Measurements from ENCODE around the gene PDCD1.

PDCD1 gene

GRCh38 chr2:241874277-241874925 lies 15.7 kb upstream of the PDCD1 start:
- Histone ChIP-seq H3K27me3 (replicated peaks; ENCODE audit: control insufficient read depth, insufficient read depth, low read length) (no peaks in the 10 kb centered on the region), H3K4me3 (replicated peaks; ENCODE audit: low read depth, low read length) (no peak overlapping the region), H3K36me3 (ENCODE audit: control insufficient read depth, insufficient read depth, low read length) (no peaks in the 10 kb centered on the region)
- DNase-seq (ENCODE audit: extremely low read depth, insufficient read length) = no peak
- no peak for TF ChIP-seq CTCF (IDR thresholded peaks at IDR 0.05; ENCODE audit: insufficient read depth, low read length, poor library complexity, severe bottlenecking)

GRCh38 chr2:241873803-241874110 lies 15.1 kb upstream of the PDCD1 start:
- Histone ChIP-seq H3K36me3 (ENCODE audit: control insufficient read depth, insufficient read depth, low read length) (no peaks in the 10 kb centered on the region), H3K27me3 (replicated peaks; ENCODE audit: control insufficient read depth, insufficient read depth, low read length) (no peaks in the 10 kb centered on the region), H3K4me3 (replicated peaks; ENCODE audit: low read depth, low read length) (no peak overlapping the region)
- DNase-seq (ENCODE audit: extremely low read depth, insufficient read length) = no peak
- TF ChIP-seq CTCF (IDR thresholded peaks at IDR 0.05; ENCODE audit: insufficient read depth, low read length, poor library complexity, severe bottlenecking) = no peak

GRCh38 chr2:241873081-241873802 lies 14.5 kb upstream of the PDCD1 start:
- TF ChIP-seq CTCF (IDR thresholded peaks at IDR 0.05; ENCODE audit: insufficient read depth, low read length, poor library complexity, severe bottlenecking) = no peak
- H3K27me3 ChIP-seq (replicated peaks; ENCODE audit: control insufficient read depth, insufficient read depth, low read length) = no peaks in the 10 kb centered on the region
- H3K4me3 ChIP-seq (replicated peaks; ENCODE audit: low read depth, low read length) = no peak overlapping the region
- DNase-seq (ENCODE audit: extremely low read depth, insufficient read length) = no peak
- no peaks in the 10 kb centered on the region for H3K36me3 ChIP-seq (ENCODE audit: control insufficient read depth, insufficient read depth, low read length)

- Histone ChIP-seq H3K4me3 (replicated peaks; ENCODE audit: low read depth, low read length) (no peak overlapping the region), H3K36me3 (ENCODE audit: control insufficient read depth, insufficient read depth, low read length) (no peaks in the 10 kb centered on the region), H3K27me3 (replicated peaks; ENCODE audit: control insufficient read depth, insufficient read depth, low read length) (peaks cover 1% of the 10 kb centered on the region; the same call in 1 of the 2 replicates)
- DNase-seq (ENCODE audit: extremely low read depth, insufficient read length) = no peak
- no peak for TF ChIP-seq CTCF (IDR thresholded peaks at IDR 0.05; ENCODE audit: insufficient read depth, low read length, poor library complexity, severe bottlenecking)
Measured at GRCh38 chr2:241872313-241872642, 13.6 kb upstream of the PDCD1 start.

GRCh38 chr2:241871538-241872312 lies 13.0 kb upstream of the PDCD1 start:
- TF ChIP-seq CTCF (IDR thresholded peaks at IDR 0.05; ENCODE audit: insufficient read depth, low read length, poor library complexity, severe bottlenecking) = no peak
- H3K27me3 ChIP-seq (replicated peaks; ENCODE audit: control insufficient read depth, insufficient read depth, low read length) = peaks cover 1% of the 10 kb centered on the region; the same call in 1 of the 2 replicates
- no peak for DNase-seq (ENCODE audit: extremely low read depth, insufficient read length)

More at GRCh38 chr2:241871538-241872312, 13.0 kb upstream of the PDCD1 start:
- H3K36me3 ChIP-seq (ENCODE audit: control insufficient read depth, insufficient read depth, low read length) = no peaks in the 10 kb centered on the region
- H3K4me3 ChIP-seq (replicated peaks; ENCODE audit: low read depth, low read length) = no peak overlapping the region

All from GM06990 (cell line).